ENCODE measurements around the gene SLC7A9. TPM values are rescaled to one million over a fixed set of nuclear protein-coding genes. Genes with fewer than 3 reads are reported as not detected.
"Not testable (repeated sequence)": the region's sequence is repeated elsewhere in the genome, so short reads cannot be mapped to it uniquely, and the experiment has no call there.

SLC7A9 gene
- total RNA-seq, 1 donor from 2014 or later: 0.33 TPM

GRCh38 chr19:32843716-32844245, 25.8 kb downstream of the SLC7A9 start:
- Mint-ChIP-seq H3K9me3 (peaks cover 21% of the 10 kb centered on the region), H3K36me3 (ENCODE audit: low read depth) (peaks cover 3% of the 10 kb centered on the region), H3K27me3 (no peaks in the 10 kb centered on the region), H3K27ac (no peak overlapping the region), H3K4me1 (no peaks in the 10 kb centered on the region), H3K4me3 (no peak overlapping the region)
- intact Hi-C loops (cut with micrococcal nuclease): no loop called here
- no peak for ATAC-seq (ENCODE audit: low read depth)
- no peak for DNase-seq
- TF ChIP-seq CTCF (IDR thresholded peaks at IDR 0.05): no peak
- CTCF ChIA-PET: no interaction called here
- POLR2A ChIA-PET: no interaction called here

- CTCF ChIA-PET: no interaction called here
- POLR2A ChIA-PET: no interaction called here
These were observed 27.5 kb downstream of the SLC7A9 start for GRCh38 chr19:32842061-32842460.

GRCh38 chr19:32837531-32837930, 32.0 kb downstream of the SLC7A9 start:
- Mint-ChIP-seq H3K36me3 (ENCODE audit: low read depth) (peaks cover 3% of the 10 kb centered on the region), H3K9me3 (peaks cover 15% of the 10 kb centered on the region), H3K4me3 (no peak overlapping the region), H3K4me1 (no peaks in the 10 kb centered on the region), H3K27me3 (no peaks in the 10 kb centered on the region), H3K27ac (no peak overlapping the region)
- TF ChIP-seq CTCF (IDR thresholded peaks at IDR 0.05): no peak
- CTCF ChIA-PET: no interaction called here
- POLR2A ChIA-PET: no interaction called here
- intact Hi-C loops (cut with micrococcal nuclease): no loop called here
- ATAC-seq (ENCODE audit: low read depth): no peak
- no peak for DNase-seq

More at GRCh38 chr19:32842061-32842460, 27.5 kb downstream of the SLC7A9 start:
- ATAC-seq (ENCODE audit: low read depth) (no peak), DNase-seq (no peak)
- Mint-ChIP-seq H3K9me3 (peaks cover 18% of the 10 kb centered on the region), H3K36me3 (ENCODE audit: low read depth) (peaks cover 3% of the 10 kb centered on the region), H3K27ac (no peak overlapping the region), H3K4me1 (no peaks in the 10 kb centered on the region), H3K27me3 (no peaks in the 10 kb centered on the region), H3K4me3 (no peak overlapping the region)
- TF ChIP-seq CTCF (IDR thresholded peaks at IDR 0.05): no peak
- intact Hi-C loops (cut with micrococcal nuclease): no loop called here

GRCh38 chr19:32833388-32833787, 36.2 kb downstream of the SLC7A9 start:
- H3K9me3 Mint-ChIP-seq; H3K27me3 Mint-ChIP-seq; ATAC-seq (ENCODE audit: low read depth); intact Hi-C loops (cut with micrococcal nuclease); H3K4me1 Mint-ChIP-seq; H3K36me3 Mint-ChIP-seq (ENCODE audit: low read depth); DNase-seq; H3K27ac Mint-ChIP-seq; CTCF ChIA-PET; H3K4me3 Mint-ChIP-seq; POLR2A ChIA-PET: not testable (repeated sequence)

GRCh38 chr19:32832825-32833224, 36.7 kb downstream of the SLC7A9 start:
- H3K9me3 Mint-ChIP-seq; H3K27me3 Mint-ChIP-seq; H3K4me1 Mint-ChIP-seq; H3K4me3 Mint-ChIP-seq; ATAC-seq (ENCODE audit: low read depth); intact Hi-C loops (cut with micrococcal nuclease); DNase-seq; H3K27ac Mint-ChIP-seq; CTCF ChIA-PET; POLR2A ChIA-PET; H3K36me3 Mint-ChIP-seq (ENCODE audit: low read depth): not testable (repeated sequence)

- H3K9me3 Mint-ChIP-seq; POLR2A ChIA-PET; H3K27me3 Mint-ChIP-seq; DNase-seq; ATAC-seq (ENCODE audit: low read depth); intact Hi-C loops (cut with micrococcal nuclease); H3K4me1 Mint-ChIP-seq; H3K4me3 Mint-ChIP-seq; H3K27ac Mint-ChIP-seq; H3K36me3 Mint-ChIP-seq (ENCODE audit: low read depth); CTCF ChIA-PET: not testable (repeated sequence)
These were observed 37.5 kb downstream of the SLC7A9 start for GRCh38 chr19:32832094-32832493.

GRCh38 chr19:32831611-32832010, 38.0 kb downstream of the SLC7A9 start:
- intact Hi-C loops (cut with micrococcal nuclease): no loop called here
- H3K27ac Mint-ChIP-seq: no peak overlapping the region
- TF ChIP-seq CTCF (IDR thresholded peaks at IDR 0.05): no peak
- ATAC-seq (ENCODE audit: low read depth) (no peak), DNase-seq (no peak)
- no peaks in the 10 kb centered on the region for H3K4me1 Mint-ChIP-seq
- peaks cover 2% of the 10 kb centered on the region for H3K9me3 Mint-ChIP-seq
- H3K27me3 Mint-ChIP-seq: no peaks in the 10 kb centered on the region
- CTCF ChIA-PET: no interaction called here
- H3K4me3 Mint-ChIP-seq: no peak overlapping the region
- POLR2A ChIA-PET: no interaction called here
- no peaks in the 10 kb centered on the region for H3K36me3 Mint-ChIP-seq (ENCODE audit: low read depth)

Data from activated B cell treated with CpG ODN at 0.5 μM for 24 hours (primary cell).